GM21390 (cell line): ENCODE data around the gene TSHR.
"Not testable (repeated sequence)": the region's sequence is repeated elsewhere in the genome, so short reads cannot be mapped to it uniquely, and the experiment has no call there.

ENCODE experiments used
- ATAC-seq: cut with Tn5 transposase; IDR thresholded peaks from one replicate; pipeline ENCODE4 v1.9.1; 2021; ENCODE audit not compliant: unreplicated experiment

Gene TSHR

GRCh38 chr14:80948291-80948690 lies 7.1 kb upstream of the TSHR start:
- ATAC-seq: no peak

GRCh38 chr14:80951491-80951890 lies 3.9 kb upstream of the TSHR start:
- no peak for ATAC-seq

GRCh38 chr14:80953211-80953610 lies 2.2 kb upstream of the TSHR start:
- not testable (repeated sequence) for ATAC-seq

- ATAC-seq: no peak
These were observed 628 bp upstream of the TSHR start for GRCh38 chr14:80954687-80955299.

GRCh38 chr14:80956102-80956501 lies 681 bp downstream of the TSHR start:
- ATAC-seq: no peak

- no peak for ATAC-seq
These were observed 1.5 kb downstream of the TSHR start for GRCh38 chr14:80956922-80957321.

GRCh38 chr14:80957613-80958012 lies 2.2 kb downstream of the TSHR start:
- no peak for ATAC-seq

GRCh38 chr14:80958226-80958625 lies 2.8 kb downstream of the TSHR start:
- ATAC-seq: no peak

- ATAC-seq: no peak
These were observed 3.5 kb downstream of the TSHR start for GRCh38 chr14:80958939-80959338.

- ATAC-seq: peak; percentile 97
These were observed 4.1 kb downstream of the TSHR start for GRCh38 chr14:80959496-80959895.

- ATAC-seq: no peak
These were observed 9.6 kb downstream of the TSHR start for GRCh38 chr14:80965037-80965436.

GRCh38 chr14:80973931-80974641 lies 18.7 kb downstream of the TSHR start:
- no peak for ATAC-seq

GRCh38 chr14:80974679-80975078 lies 19.3 kb downstream of the TSHR start:
- ATAC-seq: no peak

GRCh38 chr14:80977221-80977620 lies 21.8 kb downstream of the TSHR start:
- peak; percentile 72 for ATAC-seq

GRCh38 chr14:80978403-80978802 lies 23.0 kb downstream of the TSHR start:
- ATAC-seq: no peak

GRCh38 chr14:80979951-80980350 lies 24.5 kb downstream of the TSHR start:
- ATAC-seq: no peak

- ATAC-seq: no peak
These were observed 25.7 kb downstream of the TSHR start for GRCh38 chr14:80981156-80981555.

- no peak for ATAC-seq
These were observed 26.3 kb downstream of the TSHR start for GRCh38 chr14:80981673-80982072.

- ATAC-seq: no peak
These were observed 27.3 kb downstream of the TSHR start for GRCh38 chr14:80982711-80983110.

- ATAC-seq: peak; percentile 58
These were observed 32.0 kb downstream of the TSHR start for GRCh38 chr14:80987235-80988032.

- no peak for ATAC-seq
These were observed 32.8 kb downstream of the TSHR start for GRCh38 chr14:80988192-80988591.
